Embryonic facial prominence (tissue), 1 donor: ENCODE measurements around the gene DDX1.

Source experiments
- DNase-seq: peaks from one replicate; pipeline ENCODE4 v3.0.0-alpha.2; 2016; ENCODE audit errors: extremely low spot score

DDX1 gene

GRCh38 chr2:15645300-15645699 lies 53.6 kb downstream of the DDX1 start:
- no peak for DNase-seq

DNA sequence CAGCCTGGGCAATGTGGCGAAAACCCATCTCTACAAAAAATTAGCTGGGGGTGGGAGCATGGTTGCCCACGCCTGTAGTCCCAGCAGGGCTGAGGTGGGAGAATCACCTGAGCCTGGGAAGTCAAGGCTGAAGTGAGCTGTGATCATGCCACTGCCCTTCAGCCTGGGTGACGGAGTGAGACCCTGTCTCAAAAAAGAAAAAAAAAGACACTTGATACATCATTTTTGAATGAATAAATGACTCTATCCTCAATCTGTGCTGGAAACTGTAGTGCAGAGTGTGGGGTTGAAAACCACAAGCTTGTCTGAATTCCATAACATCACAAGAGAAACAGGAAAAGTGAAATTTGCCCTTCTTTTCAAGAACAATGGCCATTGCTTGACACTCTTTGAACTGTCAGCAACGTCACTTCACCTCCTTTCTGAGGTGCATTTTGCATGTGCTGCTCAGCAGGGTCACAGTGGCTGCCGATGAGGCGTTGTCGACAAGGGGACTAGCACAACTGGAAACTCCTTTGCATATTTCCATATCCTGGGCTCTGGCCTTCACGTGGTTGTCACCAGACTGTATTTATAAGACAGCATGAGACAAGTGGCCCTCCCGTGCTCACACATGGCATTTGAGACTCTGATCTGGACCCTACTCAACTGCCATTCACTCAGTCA lies 54.2 kb downstream of the DDX1 start:
- DNase-seq: no peak

DNA sequence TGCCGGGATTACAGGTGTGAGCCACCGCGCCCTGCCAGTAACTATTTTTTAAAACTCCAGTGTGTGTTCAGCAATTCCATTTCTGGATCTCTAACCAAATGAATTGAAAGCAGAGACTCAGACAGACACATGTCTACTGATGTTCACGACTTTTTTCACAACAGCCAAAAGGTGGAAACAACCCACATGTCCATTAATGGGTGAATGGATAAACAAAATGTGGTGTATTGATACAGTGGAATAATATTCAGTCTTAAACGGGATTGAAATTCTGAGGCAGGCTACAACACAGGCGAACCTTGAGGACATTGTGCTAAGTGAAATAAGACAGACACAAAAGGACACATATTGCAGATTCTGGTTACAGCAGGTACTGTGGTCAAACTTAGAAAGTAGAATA lies 55.0 kb downstream of the DDX1 start:
- DNase-seq: no peak

- DNase-seq: no peak
Measured at GRCh38 chr2:15647622-15648590, 56.2 kb downstream of the DDX1 start.

GRCh38 chr2:15648593-15649525 lies 57.2 kb downstream of the DDX1 start:
- DNase-seq: no peak

- no peak for DNase-seq
Measured at GRCh38 chr2:15649561-15650255, 58.0 kb downstream of the DDX1 start.

DNA sequence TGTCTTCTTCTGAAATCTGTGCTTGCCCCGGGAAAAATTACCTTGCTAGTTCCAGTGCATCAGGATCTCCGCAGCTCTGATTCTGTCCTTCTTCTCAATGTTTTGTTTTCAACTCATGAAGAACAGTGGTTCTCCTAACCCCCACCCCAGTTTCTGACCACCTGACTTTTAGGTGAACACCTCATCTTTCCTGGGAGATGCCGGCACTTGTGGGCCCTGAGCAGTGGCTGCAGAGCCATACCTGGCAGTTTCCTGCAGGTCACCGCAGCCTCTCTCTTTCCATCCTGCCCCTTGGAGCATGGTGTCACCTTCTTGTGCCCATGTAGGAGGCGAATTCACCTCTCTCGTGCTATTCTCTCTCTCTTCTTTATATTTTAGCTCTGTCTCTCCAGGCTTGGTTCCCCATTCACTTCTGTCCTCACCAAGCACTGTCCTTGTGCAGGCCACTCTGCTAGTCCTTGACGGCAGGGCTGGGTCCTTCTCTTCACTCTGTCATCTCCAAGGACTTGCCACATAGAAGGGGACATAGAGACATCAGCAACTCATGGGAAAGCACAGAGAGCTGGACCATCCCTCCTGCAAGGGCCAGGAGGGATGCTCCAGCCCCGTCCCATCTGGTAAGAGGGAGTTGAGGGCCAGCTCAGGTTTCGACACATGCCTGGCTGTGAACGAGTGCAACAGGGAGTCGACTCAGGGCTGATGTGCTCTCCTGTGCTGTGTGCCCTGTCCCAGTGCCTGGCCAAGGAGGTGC lies 59.1 kb downstream of the DDX1 start:
- DNase-seq: no peak

DNA sequence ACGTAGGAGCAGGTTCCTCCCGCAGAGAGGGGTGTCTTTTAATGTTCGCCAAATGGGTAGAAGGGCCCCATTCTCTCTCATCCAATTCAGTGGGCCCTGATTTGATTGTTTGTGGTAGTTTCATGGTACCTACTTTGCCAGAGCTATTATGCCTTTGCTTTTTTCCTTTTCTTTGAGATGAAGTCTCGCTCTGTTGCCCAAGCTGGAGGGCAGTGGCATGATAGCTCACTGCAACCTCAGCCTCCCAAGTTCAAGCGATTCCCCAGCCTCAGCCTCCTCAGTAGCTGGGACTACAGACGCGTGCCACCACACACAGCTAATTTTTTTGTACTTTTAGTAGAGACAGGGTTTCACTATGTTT lies 59.7 kb downstream of the DDX1 start:
- no peak for DNase-seq

DNA sequence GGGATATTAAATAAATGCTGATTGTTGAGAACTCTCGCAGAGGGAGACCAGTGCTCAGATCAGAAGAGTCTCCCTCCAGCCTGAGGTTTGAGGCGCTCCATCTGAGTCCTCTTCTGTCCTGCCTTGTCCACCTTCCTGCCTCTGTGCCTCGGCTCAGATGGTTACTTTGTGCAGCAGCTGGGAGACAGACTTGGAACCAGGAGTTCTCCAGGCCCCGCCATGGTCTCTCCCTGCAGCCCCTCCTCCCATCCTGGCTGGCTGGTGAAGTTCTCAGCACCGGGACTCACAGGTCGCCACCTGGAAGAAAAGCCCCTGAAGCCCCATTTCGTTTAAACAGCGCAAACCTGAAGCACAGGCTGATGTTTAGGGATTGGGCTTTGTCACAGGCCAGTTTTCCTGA lies 60.6 kb downstream of the DDX1 start:
- DNase-seq: no peak

DNA sequence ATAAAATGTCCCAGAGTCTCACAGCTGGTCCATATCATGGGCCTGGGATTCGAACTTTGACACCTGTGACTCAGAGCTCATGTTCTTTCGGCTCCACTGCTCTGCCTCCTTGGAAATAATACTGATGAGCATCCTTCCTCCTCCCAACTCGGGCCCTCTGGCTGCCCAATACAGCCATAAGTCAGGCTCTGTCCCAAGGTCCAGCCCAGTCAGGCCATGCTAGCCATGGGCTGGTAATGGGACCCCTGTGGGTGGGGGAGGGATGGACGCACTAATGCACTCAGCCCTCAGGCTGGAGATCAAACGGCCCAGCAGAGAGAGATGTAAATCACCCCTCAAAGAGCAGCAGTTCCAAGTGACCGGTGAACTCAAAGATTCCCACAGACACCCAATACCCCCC lies 61.1 kb downstream of the DDX1 start:
- DNase-seq: no peak

- no peak for DNase-seq
Measured at GRCh38 chr2:15653806-15654726, 62.4 kb downstream of the DDX1 start.

DNA sequence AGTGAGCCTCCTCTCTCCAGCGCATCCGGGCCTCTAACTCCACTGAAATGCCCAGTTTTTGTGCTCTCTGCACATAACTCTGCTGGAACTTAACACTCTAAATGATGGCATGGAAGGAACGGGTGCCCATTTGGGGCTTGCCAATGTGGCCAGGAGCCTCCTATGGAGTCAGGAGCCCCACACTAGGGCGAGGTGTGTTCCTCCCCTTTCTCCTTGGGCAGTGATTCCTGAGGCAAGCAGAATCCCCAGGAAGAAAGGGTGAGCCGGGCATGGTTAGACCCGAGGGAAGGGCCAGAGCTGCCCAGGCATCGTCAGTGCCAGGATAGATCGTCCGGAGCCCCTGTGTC lies 63.0 kb downstream of the DDX1 start:
- DNase-seq: no peak

- no peak for DNase-seq
Measured at GRCh38 chr2:15655123-15655887, 63.6 kb downstream of the DDX1 start.

- no peak for DNase-seq
Measured at GRCh38 chr2:15656090-15656489, 64.4 kb downstream of the DDX1 start.

DNA sequence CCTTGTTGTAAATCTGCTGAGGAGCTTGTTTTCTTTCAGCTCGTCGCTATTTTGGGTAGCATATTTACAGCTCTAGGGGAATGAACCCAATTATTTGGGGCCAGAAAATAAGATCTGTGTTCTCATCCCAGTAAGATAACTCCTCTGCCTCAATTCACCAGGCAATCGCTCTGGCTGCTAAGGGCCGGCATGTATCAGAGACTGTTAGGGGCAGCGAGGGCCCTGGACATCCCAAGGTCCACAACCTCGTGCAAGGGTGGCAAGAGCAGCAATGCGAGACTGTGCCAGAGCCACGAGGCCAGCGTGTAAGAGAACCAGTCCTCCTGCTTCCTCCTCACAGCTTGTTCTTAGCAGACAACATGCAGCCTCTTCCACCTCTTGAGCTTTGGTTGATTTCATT lies 66.1 kb downstream of the DDX1 start:
- DNase-seq: no peak

- no peak for DNase-seq
Measured at GRCh38 chr2:15658911-15659310, 67.2 kb downstream of the DDX1 start.

DNA sequence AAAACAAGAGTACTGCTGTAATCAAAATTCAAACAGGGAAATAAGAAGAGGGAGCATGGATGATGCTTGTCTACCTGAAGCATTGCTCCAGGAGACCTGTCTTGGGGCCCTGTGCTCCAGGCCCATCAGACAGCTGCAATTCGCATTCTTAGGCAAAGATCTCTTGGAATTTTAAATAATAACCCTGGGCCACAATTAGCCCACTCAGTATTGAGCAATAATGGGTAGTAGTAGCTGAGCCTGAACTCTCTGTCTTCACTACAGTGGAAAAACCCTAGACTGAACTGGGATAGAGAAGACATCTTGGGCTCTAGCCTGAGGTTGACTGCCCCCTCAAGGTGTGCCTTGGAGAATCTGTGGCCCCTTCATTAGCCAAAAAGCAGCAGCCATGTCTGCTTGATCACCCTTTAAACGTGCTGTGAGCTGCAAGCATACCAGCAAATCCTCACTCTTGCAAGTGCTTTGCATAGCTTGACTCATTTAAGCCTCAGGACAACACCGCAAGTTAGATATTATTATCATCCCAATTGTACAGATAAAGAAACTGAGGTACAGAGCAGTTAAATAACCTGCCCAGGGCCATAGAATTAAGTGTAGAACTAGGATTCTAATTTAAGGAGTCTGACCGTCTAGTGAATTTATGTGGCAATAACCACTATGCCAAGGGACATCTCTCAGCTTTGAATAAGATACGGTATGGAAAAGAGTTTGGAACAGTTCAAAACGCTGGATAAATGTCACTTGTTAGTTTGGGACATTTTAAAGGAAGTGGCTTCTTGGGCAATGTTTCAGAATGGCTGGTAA lies 69.0 kb downstream of the DDX1 start:
- no peak for DNase-seq

GRCh38 chr2:15661295-15661569 lies 69.6 kb downstream of the DDX1 start:
- no peak for DNase-seq
